T47D (cell line): ENCODE results near the gene ARHGEF3.
"Not testable (repeated sequence)": the region's sequence is repeated elsewhere in the genome, so short reads cannot be mapped to it uniquely, and the experiment has no call there.

Experiments
- DNase-seq, 2 experiments: peaks; one replicate each; pipeline versions ENCODE4 v3.0.0 to v3.0.0-alpha.2; 2011 to 2012; ENCODE audit warnings: low read depth in 1 of 2, low spot score in 1 of 2
- JUND ChIP-seq: IDR thresholded peaks from 2 replicates; pipeline ENCODE4 v1.6.1; 2012; ENCODE audit warnings: low read depth
- in situ Hi-C: cut with HindIII; loops from 2 replicates; pipeline ENCODE4 v1.10.0; 2016; ENCODE audit warnings: low sequenced_read_pairs, low pct_unique_long_range_greater_than_20kb

ARHGEF3 gene

DNA sequence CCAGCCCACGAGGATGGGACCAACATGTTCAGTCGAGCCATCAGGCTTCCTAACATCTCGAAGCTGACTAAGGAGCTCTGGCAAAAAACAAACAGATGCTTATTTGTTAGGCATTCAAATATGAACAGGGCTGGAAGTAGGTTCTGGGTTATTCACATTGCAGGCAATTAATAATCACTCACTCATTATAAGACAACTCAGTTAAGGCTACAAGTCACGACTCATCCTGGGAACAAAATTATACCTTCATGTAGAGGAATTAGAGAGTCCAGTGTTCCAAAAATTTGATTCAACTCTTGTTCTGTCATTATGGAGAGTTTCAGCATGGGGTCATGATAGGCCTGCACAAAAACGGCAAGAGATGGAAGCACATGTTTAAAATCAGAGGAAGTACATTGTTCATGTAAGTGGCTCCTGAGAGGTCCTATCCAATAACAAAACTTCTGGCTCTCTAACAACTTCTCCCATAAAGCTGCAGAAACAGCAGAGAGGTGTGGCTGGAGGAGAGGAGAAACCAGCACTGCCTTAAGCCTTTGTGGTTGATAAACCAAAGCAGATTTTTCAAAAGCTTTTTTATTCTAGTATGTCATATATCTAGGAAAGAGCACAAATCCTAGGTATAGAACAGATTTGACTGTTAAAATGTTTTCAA is 50.6 kb downstream of the ARHGEF3 start:
- no peak for TF ChIP-seq JUND

DNA sequence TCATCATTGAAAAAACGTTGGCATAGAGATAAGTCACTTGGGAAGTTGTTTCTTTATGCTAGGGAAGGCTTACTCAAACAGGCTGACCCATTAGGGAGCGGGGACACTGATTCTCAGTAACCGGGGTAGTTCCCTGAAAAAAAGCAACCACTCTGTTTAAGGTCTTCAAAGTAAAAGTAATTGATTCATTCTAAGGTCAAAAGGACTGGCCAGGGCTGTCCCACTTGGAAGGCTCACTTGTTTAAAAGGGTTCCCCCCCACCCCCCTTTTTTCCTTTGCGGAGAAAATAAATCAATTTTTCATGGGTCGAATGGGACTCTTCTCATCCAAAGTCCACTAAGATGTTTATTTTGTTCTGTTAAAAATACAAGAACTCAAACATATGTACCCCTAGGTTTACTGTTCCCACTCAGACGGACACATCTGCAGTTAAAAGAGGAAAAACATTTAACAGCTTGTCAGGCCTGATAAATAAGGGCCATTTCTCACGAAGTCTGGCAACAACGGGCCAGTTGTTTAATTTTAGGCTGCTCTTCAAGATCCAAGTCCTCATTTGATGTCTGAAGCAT is 53.0 kb downstream of the ARHGEF3 start:
- in situ Hi-C loops = no loop called here
- TF ChIP-seq JUND = no peak
- no peak for DNase-seq

More for the DNA sequence above, 50.6 kb downstream of the ARHGEF3 start:
- in situ Hi-C loops = no loop called here
- no peak for DNase-seq

DNA sequence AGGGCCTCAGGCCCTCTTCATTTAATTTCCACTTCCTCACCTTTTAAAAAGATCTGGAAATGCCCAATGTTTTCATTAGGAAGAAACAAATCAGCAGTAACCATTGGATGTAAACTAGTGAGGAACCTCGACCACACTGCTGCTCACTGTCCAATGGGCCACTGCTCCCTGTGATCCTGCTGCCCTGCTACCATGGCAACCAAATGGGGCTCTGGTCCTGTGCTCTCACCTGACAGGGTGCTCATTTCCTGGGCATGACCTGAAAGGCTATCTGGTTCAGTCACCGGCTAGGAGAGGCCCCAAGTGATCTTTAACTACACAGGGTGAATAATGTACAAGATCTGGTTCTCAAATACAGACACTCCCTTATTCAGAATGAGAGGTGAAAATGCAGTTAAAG is 54.6 kb downstream of the ARHGEF3 start:
- DNase-seq = no peak
- in situ Hi-C loops = no loop called here
- no peak for TF ChIP-seq JUND

DNA sequence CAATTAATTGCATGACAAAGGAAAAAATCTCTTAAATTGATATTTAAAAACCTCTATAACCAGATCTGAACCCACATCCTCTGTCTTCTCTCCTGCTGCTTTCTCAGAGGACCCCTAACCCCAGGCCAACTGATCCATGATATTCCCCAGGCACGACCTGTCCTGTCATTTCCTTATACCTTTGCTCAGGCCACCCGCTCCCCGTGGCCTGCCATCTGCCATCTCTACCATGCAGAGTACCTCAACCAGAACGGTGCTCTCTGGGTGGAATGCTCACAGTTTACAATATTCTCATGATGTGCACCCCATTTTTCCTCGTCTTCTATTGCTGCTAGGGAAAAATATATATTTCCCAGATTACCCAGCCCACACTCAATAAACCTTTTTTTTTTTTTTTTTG is 57.7 kb downstream of the ARHGEF3 start:
- no peak for DNase-seq
- in situ Hi-C loops = no loop called here
- TF ChIP-seq JUND = no peak

DNA sequence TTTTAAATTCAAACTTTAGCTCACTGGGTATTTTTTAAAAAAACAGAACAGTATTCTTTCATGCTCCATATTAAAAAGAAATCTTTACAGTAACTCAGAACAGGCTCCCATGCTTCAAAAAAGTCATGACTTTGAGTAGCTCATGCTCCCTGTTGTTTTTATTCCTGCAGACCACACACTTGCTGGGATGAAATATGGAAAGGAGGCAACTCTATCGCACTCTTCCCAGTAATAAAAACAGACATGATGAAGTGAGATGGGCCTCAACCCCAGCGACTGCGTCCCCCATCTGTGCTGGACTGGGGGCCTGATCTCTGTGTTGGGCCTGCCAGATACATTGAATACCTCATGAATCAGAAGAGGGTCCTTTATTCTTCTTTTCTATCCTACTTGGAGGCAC is 58.9 kb downstream of the ARHGEF3 start:
- in situ Hi-C loops = no loop called here
- no peak for DNase-seq
- no peak for TF ChIP-seq JUND

DNA sequence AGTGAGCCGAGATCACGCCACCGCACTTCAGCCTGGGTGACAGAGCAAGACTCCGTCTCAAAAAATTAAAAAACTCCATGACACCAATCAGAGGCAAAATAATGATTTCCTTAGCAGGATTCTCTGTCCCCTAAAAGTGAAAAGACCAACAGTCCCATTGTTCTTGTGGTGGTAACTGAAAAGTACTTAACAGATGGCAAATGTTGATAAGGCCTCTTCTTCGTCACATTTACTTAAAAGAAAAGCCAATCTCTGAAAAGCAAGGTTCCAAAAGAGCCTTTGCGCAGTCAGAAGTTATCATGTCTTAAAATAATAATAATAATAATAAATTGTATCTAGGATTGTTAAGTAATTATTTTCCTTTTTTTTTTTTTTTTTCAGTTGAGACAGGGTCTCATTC is 62.7 kb downstream of the ARHGEF3 start:
- in situ Hi-C loops = no loop called here
- no peak for TF ChIP-seq JUND
- DNase-seq = no peak

DNA sequence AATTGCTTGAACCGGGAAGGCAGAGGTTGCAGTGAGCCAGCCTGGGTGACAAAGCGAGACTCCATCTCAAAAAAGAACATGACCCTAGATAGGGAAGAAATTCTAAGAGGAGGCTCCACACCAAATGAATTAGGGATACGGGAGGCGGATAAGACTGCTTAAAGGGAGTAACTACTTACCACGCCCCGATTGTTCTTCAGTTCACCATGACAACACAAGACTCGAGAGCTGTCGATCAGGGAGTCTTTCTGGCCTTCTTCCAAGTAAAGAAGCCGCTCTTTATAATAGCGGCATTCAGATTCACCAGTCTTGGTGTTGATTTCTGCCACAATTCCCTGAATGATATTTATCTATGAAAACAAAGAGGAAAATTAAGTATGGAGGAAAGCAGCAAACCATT is 64.7 kb downstream of the ARHGEF3 start:
- in situ Hi-C loops = no loop called here

DNA sequence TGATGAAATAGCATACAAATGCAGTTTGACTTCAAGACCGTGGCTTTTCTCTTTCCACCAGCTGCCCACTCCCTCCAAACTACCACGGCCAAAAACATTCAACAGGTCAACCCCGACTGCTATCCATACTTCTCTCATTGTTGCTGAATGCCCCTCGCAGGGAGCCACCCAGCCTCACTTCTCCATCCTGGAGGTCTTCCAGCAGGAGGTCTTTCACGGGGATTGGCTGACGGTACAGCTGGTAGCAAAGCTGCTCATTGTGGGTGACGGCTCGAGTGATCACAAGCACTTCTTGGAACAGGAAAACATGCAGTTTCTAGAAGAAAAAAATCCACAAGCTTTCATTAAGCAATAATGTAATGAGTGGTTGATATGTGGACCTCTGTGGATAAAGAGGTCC is 69.6 kb downstream of the ARHGEF3 start:
- TF ChIP-seq JUND = no peak
- DNase-seq = no peak
- in situ Hi-C loops = no loop called here

More for the DNA sequence above, 64.7 kb downstream of the ARHGEF3 start:
- DNase-seq = no peak
- TF ChIP-seq JUND = no peak

DNA sequence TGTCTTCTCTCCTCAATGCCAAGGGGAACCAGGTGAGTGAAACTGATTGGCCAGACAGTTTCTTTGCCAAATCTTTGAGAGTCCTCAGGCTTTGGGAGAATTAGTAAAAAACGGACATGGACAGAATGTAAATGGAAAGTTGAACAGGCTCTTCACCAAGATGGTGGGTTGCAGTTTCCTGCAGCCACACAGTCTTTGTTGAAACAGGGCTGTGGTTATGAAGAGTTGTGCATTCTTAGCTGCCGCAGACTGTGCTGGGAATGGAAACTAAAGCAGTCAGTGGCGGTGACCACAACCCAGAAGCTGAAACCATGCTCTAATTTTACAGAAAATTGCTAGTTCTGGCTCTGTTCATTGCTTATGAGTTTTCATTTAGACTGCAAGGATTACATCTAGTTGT is 76.6 kb downstream of the ARHGEF3 start:
- in situ Hi-C loops = no loop called here
- no peak for TF ChIP-seq JUND
- no peak for DNase-seq

DNA sequence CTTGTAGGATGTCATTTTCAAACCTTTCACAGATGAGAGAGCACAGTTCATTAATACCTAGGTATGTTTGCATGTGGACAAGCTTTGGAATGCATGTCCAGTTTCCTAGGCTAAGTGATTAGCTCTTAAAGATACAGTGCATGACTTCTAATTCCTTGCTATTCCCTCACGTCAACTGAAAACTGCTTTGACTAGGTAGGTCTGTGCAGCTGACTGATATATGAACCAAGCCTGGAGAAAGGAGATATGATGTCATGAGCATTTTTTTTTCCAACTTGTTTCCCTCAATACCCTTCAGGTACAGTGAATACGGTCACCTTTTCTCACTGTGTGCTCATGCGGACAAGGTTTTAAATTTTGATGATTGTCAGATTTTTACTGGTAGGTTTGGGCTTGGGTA is 77.1 kb downstream of the ARHGEF3 start:
- no peak for TF ChIP-seq JUND
- in situ Hi-C loops = no loop called here
- no peak for DNase-seq

DNA sequence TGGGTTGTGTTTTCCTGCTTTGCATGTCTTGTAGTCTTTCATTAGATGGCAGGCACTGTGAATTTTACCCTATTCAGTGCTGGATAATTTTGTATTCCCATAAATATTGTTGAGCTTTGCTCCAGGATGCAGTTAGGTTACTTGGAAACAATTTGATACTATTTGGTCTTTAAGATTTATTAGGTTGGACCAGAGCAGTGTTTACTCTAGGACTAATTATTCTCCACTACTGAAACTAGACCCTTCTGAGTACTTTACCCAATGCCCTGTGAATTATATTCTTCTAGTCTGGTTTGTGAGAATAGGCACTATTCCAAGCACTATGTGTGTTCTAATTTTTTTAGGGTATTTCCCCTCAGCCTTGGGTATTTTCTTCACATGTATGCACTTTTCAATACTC is 80.9 kb downstream of the ARHGEF3 start:
- in situ Hi-C loops = no loop called here

DNA sequence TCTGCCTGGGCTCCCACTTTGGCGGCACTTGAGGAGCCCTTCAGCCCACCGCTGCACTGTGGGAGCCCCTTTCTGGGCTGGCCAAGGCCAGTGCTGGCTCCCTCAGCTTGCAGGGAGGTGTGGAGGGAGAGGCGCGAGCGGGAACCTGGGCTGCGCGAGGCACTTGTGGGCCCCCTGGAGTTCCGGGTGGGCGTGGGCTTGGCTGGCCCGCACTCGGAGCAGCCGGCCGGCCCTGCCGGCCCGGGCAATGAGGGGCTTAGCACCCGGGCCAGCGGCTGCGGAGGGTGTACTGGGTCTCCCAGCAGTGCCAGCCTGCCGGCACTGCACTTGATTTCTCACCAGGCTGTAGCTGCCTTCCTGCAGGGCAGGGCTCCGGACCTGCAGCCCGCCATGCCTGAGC is 82.9 kb downstream of the ARHGEF3 start:
- in situ Hi-C loops, DNase-seq: not testable (repeated sequence)

More for the DNA sequence above, 80.9 kb downstream of the ARHGEF3 start:
- no peak for TF ChIP-seq JUND
- DNase-seq = no peak

DNA sequence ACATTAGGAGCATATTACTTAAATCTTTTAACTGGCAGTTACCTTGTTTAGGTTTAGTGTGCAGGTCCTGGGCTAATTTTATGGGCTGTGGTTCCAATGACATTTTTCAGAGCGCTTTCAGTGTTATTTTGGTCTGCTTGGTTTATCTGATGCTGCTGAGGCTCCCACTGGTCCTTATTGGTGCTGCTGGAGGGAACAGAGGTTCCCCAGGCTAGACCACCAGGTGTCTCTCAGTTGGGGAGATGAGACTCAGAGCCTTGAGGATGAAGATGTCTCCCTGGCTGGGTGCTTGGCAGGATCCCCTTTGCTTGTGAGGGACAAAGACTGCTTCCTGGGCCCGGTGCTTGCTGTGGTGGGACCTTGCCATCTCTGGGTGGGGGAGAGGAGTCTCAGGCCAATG is 90.4 kb downstream of the ARHGEF3 start:
- in situ Hi-C loops = no loop called here
- TF ChIP-seq JUND = no peak
- no peak for DNase-seq

DNA sequence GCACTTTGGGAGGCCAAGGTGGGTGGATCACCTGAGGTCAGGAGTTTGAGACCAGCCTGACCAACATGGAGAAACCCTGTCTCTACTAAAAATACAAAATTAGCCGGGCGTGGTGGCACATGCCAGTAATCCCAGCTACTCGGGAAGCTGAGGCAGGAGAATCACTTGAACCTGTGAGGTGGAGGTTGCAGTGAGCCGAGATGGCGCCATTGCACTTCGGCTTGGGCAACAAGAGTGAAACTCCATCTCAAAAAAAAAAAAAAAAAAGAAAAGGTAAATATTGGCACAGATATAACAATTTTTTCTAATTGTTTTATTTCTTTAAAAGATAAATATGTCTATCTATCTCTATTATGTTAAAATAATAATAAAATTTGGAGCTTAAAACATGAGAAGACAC is 94.3 kb downstream of the ARHGEF3 start:
- in situ Hi-C loops, DNase-seq: not testable (repeated sequence)
